Left ventricle myocardium inferior (tissue), 1 donor: Measurements from ENCODE around the gene SLC2A8. TPM values are rescaled to one million over a fixed set of nuclear protein-coding genes. Genes with fewer than 3 reads are reported as not detected.
A peak's percentile ranks its signal among the peaks of the same experiment; 100 is the strongest.

Experiments
- DNase-seq: peaks from one replicate; pipeline ENCODE4 v3.0.0-alpha.2; 2020
- H3K27ac ChIP-seq: fragments of 200-600 bp; replicated peaks from 2 replicates; pipeline ENCODE4 v1.8.0; 2021
- H3K27me3 ChIP-seq: fragments of 200-600 bp; 2 replicates; pipeline ENCODE4 v1.8.0; 2021; ENCODE audit warnings: low read depth
- H3K36me3 ChIP-seq: fragments of 200-600 bp; 2 replicates; pipeline ENCODE4 v1.8.0; 2021
- H3K4me1 ChIP-seq: fragments of 200-600 bp; 2 replicates; pipeline ENCODE4 v1.8.0; 2021
- H3K4me3 ChIP-seq: fragments of 200-600 bp; 2 replicates; pipeline ENCODE4 v1.8.0; 2021; ENCODE audit warnings: mild to moderate bottlenecking, moderate library complexity
- H3K9me3 ChIP-seq: fragments of 200-600 bp; replicated peaks from 2 replicates; pipeline ENCODE4 v1.8.0; 2021
- intact Hi-C: fragments of 100-400 bp; cut with micrococcal nuclease; formaldehyde crosslinking; loops from one replicate; pipeline ENCODE4 v1.11.0; 2022
- total RNA-seq: library from RNA; stranded (reverse); fragmentation: NEBNext Ultra II Directional; extraction: Animal tissue kit (Norgen Biotek cat#: 25700); gene quantifications from one replicate; pipeline ENCODE4 v1.2.1, GENCODE V29; 2021
- TF ChIP-seq, protein P1 (sequence below): fragments of 200-600 bp; IDR thresholded peaks from 2 replicates; pipeline ENCODE4 v1.8.0; 2021; ENCODE audit warnings: antibody characterized with exemption, mild to moderate bottlenecking, borderline replicate concordance
- donor health status: DM: no; HTN: yes; CAD: no; lungs with severe emphysema.

SLC2A8 gene
- total RNA-seq, 1 donor from 2014 or later = 16.1 TPM

DNA sequence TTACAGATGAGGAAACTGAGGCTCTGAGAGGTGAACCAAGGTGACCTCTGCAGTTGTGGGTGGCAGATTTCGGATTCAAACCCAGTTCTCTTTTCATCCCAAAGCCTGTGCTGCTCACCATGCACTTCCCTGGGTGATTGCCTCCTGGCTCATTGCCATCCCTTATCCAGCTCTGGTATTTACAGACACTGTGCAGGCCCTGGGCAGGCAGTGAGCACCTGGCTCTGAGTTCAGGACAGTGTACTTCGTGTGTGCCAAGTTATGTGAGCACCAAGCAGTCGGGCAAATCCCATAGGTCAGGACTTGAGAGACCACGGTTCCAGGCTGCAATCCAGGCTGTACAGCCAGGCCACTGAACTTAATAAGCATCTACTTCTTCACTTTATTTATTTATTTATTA, 55.7 kb downstream of the SLC2A8 start:
- Histone ChIP-seq H3K4me3 (peak overlapping the region; percentile 83), H3K36me3 (peaks cover 44% of the 10 kb centered on the region), H3K27ac (peak overlapping the region; percentile 98), H3K27me3 (no peaks in the 10 kb centered on the region), H3K9me3 (no peaks in the 10 kb centered on the region), H3K4me1 (peaks cover 91% of the 10 kb centered on the region)
- DNase-seq = peak; percentile 76
- intact Hi-C loops = no loop called here
- TF ChIP-seq, protein P1, sequence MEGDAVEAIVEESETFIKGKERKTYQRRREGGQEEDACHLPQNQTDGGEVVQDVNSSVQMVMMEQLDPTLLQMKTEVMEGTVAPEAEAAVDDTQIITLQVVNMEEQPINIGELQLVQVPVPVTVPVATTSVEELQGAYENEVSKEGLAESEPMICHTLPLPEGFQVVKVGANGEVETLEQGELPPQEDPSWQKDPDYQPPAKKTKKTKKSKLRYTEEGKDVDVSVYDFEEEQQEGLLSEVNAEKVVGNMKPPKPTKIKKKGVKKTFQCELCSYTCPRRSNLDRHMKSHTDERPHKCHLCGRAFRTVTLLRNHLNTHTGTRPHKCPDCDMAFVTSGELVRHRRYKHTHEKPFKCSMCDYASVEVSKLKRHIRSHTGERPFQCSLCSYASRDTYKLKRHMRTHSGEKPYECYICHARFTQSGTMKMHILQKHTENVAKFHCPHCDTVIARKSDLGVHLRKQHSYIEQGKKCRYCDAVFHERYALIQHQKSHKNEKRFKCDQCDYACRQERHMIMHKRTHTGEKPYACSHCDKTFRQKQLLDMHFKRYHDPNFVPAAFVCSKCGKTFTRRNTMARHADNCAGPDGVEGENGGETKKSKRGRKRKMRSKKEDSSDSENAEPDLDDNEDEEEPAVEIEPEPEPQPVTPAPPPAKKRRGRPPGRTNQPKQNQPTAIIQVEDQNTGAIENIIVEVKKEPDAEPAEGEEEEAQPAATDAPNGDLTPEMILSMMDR = no peak

DNA sequence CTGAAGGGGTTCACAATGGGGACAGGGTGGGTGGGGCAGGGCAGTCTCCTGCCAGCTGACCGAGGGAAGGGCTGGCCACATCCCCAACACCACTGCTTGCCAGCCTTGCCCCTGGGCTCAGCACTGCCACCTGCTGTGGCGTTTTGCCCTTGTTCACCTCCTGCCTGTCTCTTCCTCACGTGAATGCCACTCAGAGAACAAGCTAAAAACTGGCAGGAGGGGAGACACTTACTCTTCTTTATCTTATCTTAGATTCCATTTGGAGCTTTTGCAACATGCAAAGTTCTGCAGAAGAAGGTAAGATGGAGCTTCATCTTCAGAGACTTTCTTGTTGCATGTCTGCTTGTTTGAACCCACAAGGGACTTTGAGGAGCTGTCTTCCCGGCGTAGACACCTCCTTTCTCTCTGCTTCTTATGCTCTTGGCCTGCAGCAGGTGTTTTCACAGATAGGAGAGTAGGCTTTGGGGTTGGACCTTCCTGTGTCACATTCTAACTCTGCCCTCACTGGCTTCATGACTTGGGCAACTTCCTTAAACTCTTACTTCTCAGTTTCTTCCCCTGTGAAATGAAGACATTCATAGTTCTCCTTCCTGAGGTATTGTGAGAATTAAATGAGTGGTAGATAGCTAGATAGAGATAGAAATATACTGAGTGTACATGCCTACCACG, 58.5 kb downstream of the SLC2A8 start:
- DNase-seq = peak; percentile 44

DNA sequence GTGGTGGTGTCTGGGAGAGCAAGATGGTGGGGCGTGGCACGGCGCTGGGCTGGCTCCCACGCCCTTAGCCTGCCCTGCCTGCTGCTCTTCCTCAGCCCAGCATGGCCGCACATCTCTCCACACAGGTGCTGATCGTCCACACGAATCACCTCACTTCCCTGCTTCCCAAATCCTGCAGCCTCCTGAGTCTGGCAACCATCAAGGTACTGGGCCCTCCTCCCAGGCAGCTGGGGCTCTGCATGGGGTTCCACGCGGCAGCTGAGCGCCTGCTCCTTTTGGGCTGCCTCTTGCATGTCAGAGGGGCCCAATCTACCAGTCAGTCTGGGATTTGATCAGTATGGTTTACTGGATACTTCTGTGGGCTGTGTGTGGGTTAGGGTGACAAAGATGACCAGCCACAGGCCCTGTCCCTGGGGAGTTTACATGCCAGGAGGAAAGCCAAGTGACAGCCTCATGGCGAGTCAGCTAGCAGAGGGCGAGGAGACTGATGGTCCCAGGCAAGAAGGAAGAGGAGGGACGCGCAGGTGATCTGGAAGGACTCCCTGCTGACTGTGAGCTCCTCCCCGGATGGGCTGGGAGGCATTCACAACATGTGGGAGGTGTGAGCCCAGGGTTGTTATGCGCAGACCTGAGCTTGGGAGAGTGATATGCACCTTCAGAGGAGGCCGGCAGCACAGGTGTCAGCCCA, 60.4 kb downstream of the SLC2A8 start:
- no peak for DNase-seq
- H3K36me3 ChIP-seq = peaks cover 62% of the 10 kb centered on the region
- intact Hi-C loops = no loop called here
- H3K27me3 ChIP-seq = no peaks in the 10 kb centered on the region
- no peak overlapping the region for H3K4me3 ChIP-seq
- H3K9me3 ChIP-seq = no peaks in the 10 kb centered on the region
- TF ChIP-seq, protein P1 = no peak
- no peak overlapping the region for H3K27ac ChIP-seq
- peaks cover 71% of the 10 kb centered on the region for H3K4me1 ChIP-seq

More for the DNA sequence above, 58.5 kb downstream of the SLC2A8 start:
- Histone ChIP-seq H3K4me1 (peaks cover 83% of the 10 kb centered on the region), H3K4me3 (no peak overlapping the region), H3K36me3 (peaks cover 45% of the 10 kb centered on the region), H3K27ac (peak overlapping the region; percentile 98), H3K9me3 (no peaks in the 10 kb centered on the region), H3K27me3 (no peaks in the 10 kb centered on the region)
- TF ChIP-seq, protein P1 = peak; percentile 55
- intact Hi-C loops = no loop called here

Other genes with a start within 250 kb of the SLC2A8 start
- gene GARNL3, start 132.4 kb upstream of the SLC2A8 start, total RNA-seq = 22.9 TPM
- gene ZNF79, start 27.2 kb downstream of the SLC2A8 start, total RNA-seq = 6.2 TPM
- gene RPL12, start 54.2 kb downstream of the SLC2A8 start, total RNA-seq = 605 TPM
- gene LRSAM1, start 54.3 kb downstream of the SLC2A8 start, total RNA-seq = 35.4 TPM
- gene STXBP1, start 215.1 kb downstream of the SLC2A8 start, total RNA-seq = 36.9 TPM